Measurements from ENCODE around the gene LMF2. TPM values are rescaled to one million over a fixed set of nuclear protein-coding genes. Genes with fewer than 3 reads are reported as not detected.

The LMF2 gene, protein sequence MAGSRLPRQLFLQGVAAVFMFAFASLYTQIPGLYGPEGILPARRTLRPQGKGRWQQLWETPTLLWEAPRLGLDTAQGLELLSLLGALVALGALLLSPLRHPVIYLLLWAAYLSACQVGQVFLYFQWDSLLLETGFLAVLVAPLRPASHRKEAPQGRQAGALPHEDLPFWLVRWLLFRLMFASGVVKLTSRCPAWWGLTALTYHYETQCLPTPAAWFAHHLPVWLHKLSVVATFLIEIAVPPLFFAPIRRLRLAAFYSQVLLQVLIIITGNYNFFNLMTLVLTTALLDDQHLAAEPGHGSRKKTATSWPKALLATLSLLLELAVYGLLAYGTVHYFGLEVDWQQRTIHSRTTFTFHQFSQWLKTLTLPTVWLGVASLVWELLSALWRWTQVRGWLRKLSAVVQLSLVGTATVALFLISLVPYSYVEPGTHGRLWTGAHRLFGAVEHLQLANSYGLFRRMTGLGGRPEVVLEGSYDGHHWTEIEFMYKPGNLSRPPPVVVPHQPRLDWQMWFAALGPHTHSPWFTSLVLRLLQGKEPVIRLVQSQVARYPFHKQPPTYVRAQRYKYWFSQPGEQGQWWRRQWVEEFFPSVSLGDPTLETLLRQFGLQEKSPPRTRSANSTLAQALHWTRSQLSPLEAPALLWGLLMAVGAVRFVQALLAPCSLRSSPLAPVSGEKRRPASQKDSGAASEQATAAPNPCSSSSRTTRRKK
- 21.8 to 55.9 TPM (median 46.5 TPM) in 5 replicates for total RNA-seq (2022; extraction: Qiagen RNA extraction; ENCODE audit: low read depth)

GRCh38 chr22:50507421-50507990 lies at the start of gene LMF2:
Gene LMF2, minus strand, starts transcription at chr22:50507702. Its CDS starts 27 bp downstream, at chr22:50507675.

GRCh38 chr22:50545522-50546325 lies 38.2 kb upstream of the LMF2 start, which contains the start of gene KLHDC7B:
Gene KLHDC7B, plus strand, starts transcription at chr22:50545899. Its CDS starts 345 bp downstream, at chr22:50546244.

GRCh38 chr22:50529897-50530579 lies 22.5 kb upstream of the LMF2 start, which contains the start of gene TYMP:
Gene TYMP, minus strand, starts transcription at chr22:50530012. Its CDS starts 303 bp downstream, at chr22:50529709.

DNA sequence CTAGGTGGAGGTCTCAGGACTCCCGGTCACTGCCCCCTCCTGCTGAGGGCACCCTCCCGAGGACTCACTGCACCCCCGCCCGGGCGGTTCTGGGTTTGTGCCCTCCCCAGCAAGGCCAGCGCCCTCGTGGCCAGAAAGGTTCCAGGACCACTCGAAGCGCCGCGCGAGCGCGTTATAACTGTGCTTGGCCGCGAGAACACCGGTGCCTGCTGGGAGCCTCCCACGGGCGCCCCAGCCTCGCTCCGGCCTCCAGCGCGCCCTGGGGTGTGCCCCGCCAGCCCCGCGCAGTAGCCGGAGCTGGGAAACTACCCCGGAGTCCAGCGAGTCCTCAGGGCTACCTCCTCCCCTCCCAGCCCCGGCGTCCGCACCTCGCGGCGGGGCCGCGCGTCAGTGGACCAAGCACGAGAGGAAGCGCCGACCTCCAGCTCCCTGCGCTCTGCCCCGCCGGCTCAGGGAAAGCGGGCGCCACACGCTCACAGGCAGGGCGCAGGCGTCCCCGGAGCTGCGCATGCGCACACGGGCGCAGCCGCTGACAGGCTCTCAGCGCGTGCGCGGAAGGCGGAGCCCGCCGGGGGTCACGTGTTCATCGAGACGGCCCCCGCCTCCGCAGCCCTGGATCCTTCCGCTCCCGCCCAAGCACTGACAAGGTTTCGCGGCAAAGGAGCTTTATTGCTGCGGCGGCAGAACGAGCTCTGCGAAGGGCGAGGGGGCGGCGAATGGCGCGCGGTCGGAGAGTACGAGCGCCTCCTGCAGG lies 17.8 kb upstream of the LMF2 start, which contains the start of gene SCO2:
TSS of gene SCO2 (minus strand) at position 495 of the 754 bp plus-strand sequence. CDS start 1,187 bp downstream, outside the sequence.

DNA sequence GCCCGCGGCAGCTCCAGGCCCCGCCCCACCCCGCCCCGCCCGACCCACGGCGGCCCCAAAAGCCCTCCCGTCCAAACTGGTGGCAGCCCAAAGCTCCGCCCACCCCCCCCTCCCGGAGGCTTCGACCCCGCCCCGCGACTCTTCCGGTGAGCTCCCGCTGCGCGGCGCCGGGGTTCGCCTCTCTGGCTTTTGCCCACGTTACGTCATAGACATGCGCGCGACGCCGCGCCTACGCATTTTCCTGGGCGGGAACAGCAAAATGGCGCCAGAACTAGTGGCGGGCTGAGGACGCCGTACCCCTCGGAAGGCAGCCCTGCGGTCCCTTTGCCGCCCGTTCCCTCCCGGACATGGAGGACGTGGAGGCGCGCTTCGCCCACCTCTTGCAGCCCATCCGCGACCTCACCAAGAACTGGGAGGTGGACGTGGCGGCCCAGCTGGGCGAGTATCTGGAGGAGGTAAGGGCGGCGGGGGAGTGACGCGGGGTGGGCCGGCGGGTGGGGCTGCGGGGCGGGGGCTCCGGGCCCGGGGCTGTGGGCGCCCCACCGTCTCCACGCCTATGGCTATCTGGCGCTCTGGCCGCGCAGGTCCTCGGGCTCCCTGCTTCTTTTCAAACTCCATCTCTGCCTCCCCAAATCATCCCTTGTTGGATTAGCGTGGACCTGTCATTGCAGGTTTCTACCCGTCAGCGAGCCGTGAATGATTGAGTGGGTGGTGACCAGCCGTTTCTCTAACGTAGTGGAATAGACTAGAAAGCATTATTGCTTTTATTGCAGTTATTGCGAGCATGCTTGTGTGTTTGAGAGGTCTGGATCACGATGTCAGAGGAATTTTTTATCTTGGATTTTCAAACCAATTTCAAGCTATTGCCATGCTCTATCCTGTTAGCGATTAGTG lies 736 bp upstream of the LMF2 start, which contains the start of gene NCAPH2:
TSS of gene NCAPH2 (plus strand) at position 234 of the 894 bp plus-strand sequence. CDS start at position 348, 114 bp downstream.

DNA sequence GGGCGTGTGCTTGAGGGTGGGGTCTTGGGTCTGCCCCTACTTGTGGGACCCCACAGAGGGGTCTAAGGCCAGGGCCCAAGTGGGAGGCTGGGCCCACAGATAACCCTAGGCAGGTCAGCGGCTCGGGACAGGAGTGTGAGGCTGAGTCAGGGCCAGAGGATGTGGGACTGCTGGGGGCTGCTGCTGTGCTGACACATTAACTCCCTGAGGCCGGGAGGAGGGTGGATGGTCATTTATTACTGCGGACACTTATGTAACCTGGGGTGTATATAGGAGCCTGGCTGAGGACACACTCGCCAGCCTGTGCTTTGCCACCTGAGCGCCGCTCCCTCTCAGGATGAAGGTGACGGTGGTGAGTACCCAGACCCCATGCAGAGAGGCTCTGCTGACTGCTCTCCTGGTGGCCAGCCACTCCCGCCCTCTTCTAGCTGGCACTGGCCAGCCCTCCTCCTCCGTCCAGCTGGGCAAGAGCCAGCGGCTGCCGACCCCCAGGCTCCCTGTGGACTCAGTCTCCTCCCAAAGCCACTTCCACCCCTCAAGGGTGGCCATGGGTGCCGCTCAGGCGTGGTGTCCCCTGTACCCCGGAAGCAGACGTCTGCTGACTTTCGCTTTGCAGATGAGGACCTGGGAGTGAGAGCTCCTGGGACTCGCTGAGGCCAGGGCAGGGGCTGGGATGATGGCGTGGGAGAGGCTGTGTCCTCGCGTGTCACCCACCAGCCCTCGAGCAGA lies 20.8 kb downstream of the LMF2 start, which contains the start of gene MIOX:
TSS of gene MIOX (plus strand) at position 299 of the 729 bp plus-strand sequence. CDS start at position 338, 39 bp downstream.

DNA sequence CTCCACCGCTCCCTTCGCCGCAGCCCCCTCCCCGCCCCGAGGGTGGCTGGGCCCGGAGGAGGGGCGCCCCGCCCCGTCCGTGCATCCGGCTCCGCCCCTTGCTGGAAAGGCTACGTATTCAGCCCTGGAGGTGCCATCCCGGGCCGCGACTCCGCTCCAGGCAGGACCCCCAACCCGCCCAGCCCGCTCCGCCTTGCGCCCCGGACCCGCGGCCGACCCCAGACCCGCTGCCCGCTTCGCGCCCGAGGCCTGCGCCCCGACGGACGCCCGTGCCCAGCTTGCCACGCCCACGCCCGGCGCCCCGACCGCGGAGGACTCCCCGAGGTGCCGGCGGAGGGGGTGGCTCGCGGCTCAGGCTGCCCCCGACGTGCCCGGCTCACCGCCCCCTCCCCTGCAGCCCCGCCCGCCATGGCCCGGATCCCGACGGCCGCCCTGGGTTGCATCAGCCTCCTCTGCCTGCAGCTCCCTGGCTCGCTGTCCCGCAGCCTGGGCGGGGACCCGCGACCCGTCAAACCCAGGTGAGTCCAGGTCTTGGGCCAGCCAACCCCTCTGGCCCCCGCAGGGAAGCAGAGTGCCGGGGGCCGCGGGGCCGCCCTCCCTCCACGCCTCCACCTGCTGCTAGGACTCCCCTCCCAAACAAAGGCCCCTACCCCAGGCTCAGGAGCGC lies 25.9 kb downstream of the LMF2 start, which contains the start of gene ADM2:
TSS of gene ADM2 (plus strand) at position 104 of the 667 bp plus-strand sequence. CDS start at position 409, 305 bp downstream.

GRCh38 chr22:50474710-50475651 lies 32.5 kb downstream of the LMF2 start, which contains the start of gene SBF1:
Gene SBF1, minus strand, starts transcription at chr22:50475035. Its CDS starts 195 bp downstream, at chr22:50474840.

Other genes starting within 250 kb of the LMF2 start
- 17.0 to 30.2 TPM (median 24.5 TPM) in 5 replicates for gene MAPK12, start 246.0 kb downstream of the LMF2 start, total RNA-seq (2022; extraction: Qiagen RNA extraction; ENCODE audit: low read depth)
- 3.8 to 7.8 TPM (median 6.5 TPM) in 5 replicates for gene MAPK11, start 237.3 kb downstream of the LMF2 start, total RNA-seq (2022; extraction: Qiagen RNA extraction; ENCODE audit: low read depth)
- 62.3 to 128 TPM (median 115 TPM) in 5 replicates for gene PLXNB2, start 200.1 kb downstream of the LMF2 start, total RNA-seq (2022; extraction: Qiagen RNA extraction; ENCODE audit: low read depth)
- 1.6 to 4.3 TPM (median 3.6 TPM) in 5 replicates for gene DENND6B, start 180.7 kb downstream of the LMF2 start, total RNA-seq (2022; extraction: Qiagen RNA extraction; ENCODE audit: low read depth)
- 8.2 to 15.9 TPM (median 12.4 TPM) in 5 replicates for gene PPP6R2, start 164.4 kb downstream of the LMF2 start, total RNA-seq (2022; extraction: Qiagen RNA extraction; ENCODE audit: low read depth)
- 9.8 to 29.9 TPM (median 27.6 TPM) in 5 replicates for gene SBF1, start 32.7 kb downstream of the LMF2 start, total RNA-seq (2022; extraction: Qiagen RNA extraction; ENCODE audit: low read depth)
- 0.27 to 0.84 TPM (median 0.69 TPM) in 5 replicates for gene ADM2, start 26.2 kb downstream of the LMF2 start, total RNA-seq (2022; extraction: Qiagen RNA extraction; ENCODE audit: low read depth)
- gene MIOX, start 20.8 kb downstream of the LMF2 start, total RNA-seq (2022; extraction: Qiagen RNA extraction; ENCODE audit: low read depth) = not detected in 5 replicates
- gene NCAPH2, start 522 bp upstream of the LMF2 start, total RNA-seq (2022; extraction: Qiagen RNA extraction; ENCODE audit: low read depth) = 28.3 to 43.0 TPM (median 36.3 TPM) in 5 replicates
- 1.1 to 7.5 TPM (median 6.2 TPM) in 5 replicates for gene SCO2, start 17.9 kb upstream of the LMF2 start, total RNA-seq (2022; extraction: Qiagen RNA extraction; ENCODE audit: low read depth)
- gene TYMP, start 22.3 kb upstream of the LMF2 start, total RNA-seq (2022; extraction: Qiagen RNA extraction; ENCODE audit: low read depth) = 7.8 to 20.8 TPM (median 19.9 TPM) in 5 replicates
- 0.02 to 0.05 TPM in 2 of 5 replicates, not detected in the others for gene KLHDC7B, start 38.2 kb upstream of the LMF2 start, total RNA-seq (2022; extraction: Qiagen RNA extraction; ENCODE audit: low read depth)
- gene SYCE3, start 55.2 kb upstream of the LMF2 start, total RNA-seq (2022; extraction: Qiagen RNA extraction; ENCODE audit: low read depth) = not detected in 5 replicates
- gene CPT1B, start 70.7 kb upstream of the LMF2 start, total RNA-seq (2022; extraction: Qiagen RNA extraction; ENCODE audit: low read depth) = 7.2 to 18.9 TPM (median 15.5 TPM) in 5 replicates
- gene CHKB, start 75.1 kb upstream of the LMF2 start, total RNA-seq (2022; extraction: Qiagen RNA extraction; ENCODE audit: low read depth) = 12.4 to 29.8 TPM (median 19.5 TPM) in 5 replicates
- gene MAPK8IP2, start 93.1 kb upstream of the LMF2 start, total RNA-seq (2022; extraction: Qiagen RNA extraction; ENCODE audit: low read depth) = 1.9 to 4.8 TPM (median 4.1 TPM) in 5 replicates
- gene ARSA, start 120.5 kb upstream of the LMF2 start, total RNA-seq (2022; extraction: Qiagen RNA extraction; ENCODE audit: low read depth) = 10.9 to 26.5 TPM (median 21.1 TPM) in 5 replicates
- 1.9 to 6.0 TPM (median 5.2 TPM) in 5 replicates for gene SHANK3, start 165.1 kb upstream of the LMF2 start, total RNA-seq (2022; extraction: Qiagen RNA extraction; ENCODE audit: low read depth)
- gene ACR, start 230.5 kb upstream of the LMF2 start, total RNA-seq (2022; extraction: Qiagen RNA extraction; ENCODE audit: low read depth) = 0.19 to 0.54 TPM in 2 of 5 replicates, not detected in the others